Osteocyte (in vitro differentiated cells): Measurements from ENCODE around the gene PCNT. TPM values are rescaled to one million over a fixed set of nuclear protein-coding genes. Genes with fewer than 3 reads are reported as not detected.
A peak's percentile ranks its signal among the peaks of the same experiment; 100 is the strongest.

Experiments
- DNase-seq: peaks from one replicate; pipeline ENCODE4 v3.0.0; 2021; ENCODE audit warnings: mixed read lengths; ENCODE audit not compliant: unreplicated experiment; ENCODE audit errors: extremely low spot score
- H3K27ac Mint-ChIP-seq: one replicate; pipeline ENCODE4 v1.8.0; 2021; ENCODE audit warnings: mild to moderate bottlenecking, mixed read lengths; ENCODE audit not compliant: unreplicated experiment
- H3K27me3 Mint-ChIP-seq: one replicate; pipeline ENCODE4 v1.8.0; 2021; ENCODE audit warnings: mixed read lengths; ENCODE audit not compliant: unreplicated experiment
- H3K36me3 Mint-ChIP-seq: one replicate; pipeline ENCODE4 v1.8.0; 2021; ENCODE audit warnings: mixed read lengths; ENCODE audit not compliant: unreplicated experiment
- H3K4me1 Mint-ChIP-seq: one replicate; pipeline ENCODE4 v1.8.0; 2021; ENCODE audit warnings: mixed read lengths; ENCODE audit not compliant: unreplicated experiment
- H3K4me3 Mint-ChIP-seq: one replicate; pipeline ENCODE4 v1.8.0; 2021; ENCODE audit warnings: mild to moderate bottlenecking, moderate library complexity, mixed read lengths; ENCODE audit not compliant: unreplicated experiment
- H3K9me3 Mint-ChIP-seq: one replicate; pipeline ENCODE4 v1.8.0; 2021; ENCODE audit warnings: mixed read lengths; ENCODE audit not compliant: unreplicated experiment
- CTCF ChIP-seq: fragments of 200-600 bp; sonication (generic); IDR thresholded peaks from 2 replicates; pipeline ENCODE4 v1.5.0; 2021; ENCODE audit warnings: antibody characterized with exemption, mild to moderate bottlenecking, moderate library complexity
- total RNA-seq: library from RNA; stranded (reverse); gene quantifications from 2 replicates; pipeline ENCODE4 v1.2.1, GENCODE V29; 2021

The PCNT gene
- total RNA-seq, 1 donor from 2014 or later, result 38.9 TPM

- TF ChIP-seq CTCF, result no peak
- peak overlapping the region; percentile 90 for H3K27ac Mint-ChIP-seq
- peaks cover 42% of the 10 kb centered on the region for H3K4me1 Mint-ChIP-seq
- H3K4me3 Mint-ChIP-seq, result peak overlapping the region; percentile 42
- no peak for DNase-seq
- H3K9me3 Mint-ChIP-seq, result no peaks in the 10 kb centered on the region
- no peaks in the 10 kb centered on the region for H3K36me3 Mint-ChIP-seq
- H3K27me3 Mint-ChIP-seq, result no peaks in the 10 kb centered on the region
These were observed 131.8 kb downstream of the PCNT start for GRCh38 chr21:46455575-46456385.

GRCh38 chr21:46456750-46457149 is 132.8 kb downstream of the PCNT start:
- Mint-ChIP-seq H3K9me3 (no peaks in the 10 kb centered on the region), H3K36me3 (no peaks in the 10 kb centered on the region), H3K4me1 (peaks cover 45% of the 10 kb centered on the region), H3K4me3 (no peak overlapping the region), H3K27ac (no peak overlapping the region), H3K27me3 (no peaks in the 10 kb centered on the region)
- no peak for DNase-seq
- TF ChIP-seq CTCF, result no peak

- no peaks in the 10 kb centered on the region for H3K9me3 Mint-ChIP-seq
- H3K27me3 Mint-ChIP-seq, result no peaks in the 10 kb centered on the region
- no peak for TF ChIP-seq CTCF
- H3K4me1 Mint-ChIP-seq, result peaks cover 47% of the 10 kb centered on the region
- H3K27ac Mint-ChIP-seq, result peak overlapping the region; percentile 88
- no peak for DNase-seq
- H3K4me3 Mint-ChIP-seq, result peak overlapping the region; percentile 84
- H3K36me3 Mint-ChIP-seq, result peaks cover 2% of the 10 kb centered on the region
These were observed 133.9 kb downstream of the PCNT start for GRCh38 chr21:46457801-46458314.

- TF ChIP-seq CTCF, result no peak
- Mint-ChIP-seq H3K4me3 (peak within 1 kb of the TSS; percentile 86), H3K36me3 (peaks cover 3% of the 10 kb centered on the region), H3K4me1 (peaks cover 47% of the 10 kb centered on the region), H3K9me3 (no peaks in the 10 kb centered on the region), H3K27me3 (no peaks in the 10 kb centered on the region), H3K27ac (peak within 1 kb of the TSS; percentile 88)
- peak; percentile 98 for DNase-seq
These were observed 134.5 kb downstream of the PCNT start, which contains the start of gene DIP2A for GRCh38 chr21:46458315-46459023. Gene DIP2A (plus strand): TSS chr21:46458891. CDS start chr21:46459132, 241 bp downstream.

GRCh38 chr21:46459024-46459355 is 135.0 kb downstream of the PCNT start:
- peaks cover 47% of the 10 kb centered on the region for H3K4me1 Mint-ChIP-seq
- H3K27me3 Mint-ChIP-seq, result no peaks in the 10 kb centered on the region

More at GRCh38 chr21:46459024-46459355, 135.0 kb downstream of the PCNT start:
- H3K27ac Mint-ChIP-seq, result no peak overlapping the region
- no peaks in the 10 kb centered on the region for H3K9me3 Mint-ChIP-seq
- DNase-seq, result no peak
- H3K4me3 Mint-ChIP-seq, result peak overlapping the region; percentile 69
- H3K36me3 Mint-ChIP-seq, result peaks cover 3% of the 10 kb centered on the region
- TF ChIP-seq CTCF, result no peak
